Liver (tissue), 9 donors: Measurements from ENCODE around the gene PRM2. TPM values are rescaled to one million over a fixed set of nuclear protein-coding genes. Genes with fewer than 3 reads are reported as not detected.

Experiments used
- DNase-seq: peaks from one replicate; pipeline ENCODE4 v3.0.0-alpha.2; 2017; ENCODE audit warnings: low spot score
- H3K27ac ChIP-seq, 2 donors: one replicate each; pipeline ENCODE4 v1.7.0; 2013; ENCODE audit warnings: inconsistent platforms in 2 of 2, low read length in 2 of 2, control low read depth in 1 of 2, low read depth in 1 of 2, mild to moderate bottlenecking in 1 of 2
- H3K27me3 ChIP-seq, 4 donors: one replicate each; pipeline versions ENCODE4 v1.6.1 to v1.7.0; 2013; ENCODE audit warnings: low read length in 3 of 4, inconsistent platforms in 1 of 4, mild to moderate bottlenecking in 1 of 4, moderate library complexity in 1 of 4; ENCODE audit not compliant: control insufficient read depth in 4 of 4, insufficient read depth in 4 of 4
- H3K36me3 ChIP-seq, 4 donors: one replicate each; pipeline versions ENCODE4 v1.6.1 to v1.7.0; 2013; ENCODE audit warnings: low read length in 3 of 4, mild to moderate bottlenecking in 3 of 4, low read depth in 1 of 4, moderate library complexity in 1 of 4; ENCODE audit not compliant: control insufficient read depth in 4 of 4, insufficient read depth in 3 of 4
- H3K4me1 ChIP-seq, 4 donors: one replicate each; pipeline versions ENCODE4 v1.6.1 to v1.7.0; 2013; ENCODE audit warnings: low read length in 3 of 4, mild to moderate bottlenecking in 3 of 4, moderate library complexity in 1 of 4; ENCODE audit not compliant: control insufficient read depth in 4 of 4, insufficient read depth in 4 of 4
- H3K4me3 ChIP-seq, 3 donors: one replicate each; pipeline versions ENCODE4 v1.6.1 to v1.7.0; 2013; ENCODE audit warnings: low read length in 3 of 3, control low read depth in 1 of 3, low read depth in 1 of 3, mild to moderate bottlenecking in 1 of 3
- H3K9ac ChIP-seq, 2 donors: one replicate each; pipeline ENCODE4 v1.7.0; 2013; ENCODE audit warnings: low read length in 2 of 2, mild to moderate bottlenecking in 2 of 2, moderate library complexity in 2 of 2, control low read depth in 1 of 2, low read depth in 1 of 2
- H3K9me3 ChIP-seq, 4 donors: one replicate each; pipeline versions ENCODE4 v1.6.1 to v1.7.0; 2013; ENCODE audit warnings: low read length in 3 of 4; ENCODE audit not compliant: control insufficient read depth in 4 of 4
- EGR1 ChIP-seq, 2 donors: IDR thresholded peaks; 2 replicates each; pipeline ENCODE4 v1.6.1; 2016 to 2018; ENCODE audit warnings: antibody characterized with exemption in 2 of 2, low read depth in 2 of 2
- FOXA1 ChIP-seq: IDR thresholded peaks from 2 replicates; pipeline ENCODE4 v1.6.1; 2016; ENCODE audit warnings: antibody characterized with exemption
- FOXA2 ChIP-seq: IDR thresholded peaks from 2 replicates; pipeline ENCODE4 v1.6.1; 2016; ENCODE audit warnings: antibody characterized with exemption
- GABPA ChIP-seq, 2 donors: IDR thresholded peaks in 1 of 2; conservative IDR thresholded peaks in 1 of 2; 2 replicates each; pipeline ENCODE4 v1.6.1; 2016; ENCODE audit warnings: antibody characterized with exemption in 2 of 2, mild to moderate bottlenecking in 1 of 2, moderate library complexity in 1 of 2
- HNF4A ChIP-seq, 2 donors: conservative IDR thresholded peaks; 2 replicates each; pipeline ENCODE4 v1.6.1; 2016; ENCODE audit warnings: antibody characterized with exemption in 2 of 2, mild to moderate bottlenecking in 2 of 2
- HNF4G ChIP-seq: IDR thresholded peaks from 2 replicates; pipeline ENCODE4 v1.6.1; 2016; ENCODE audit warnings: antibody characterized with exemption
- JUND ChIP-seq, 2 donors: IDR thresholded peaks; 2 replicates each; pipeline ENCODE4 v1.6.1; 2016; ENCODE audit warnings: antibody characterized with exemption in 2 of 2
- NR2F2 ChIP-seq: IDR thresholded peaks from 2 replicates; pipeline ENCODE4 v1.6.1; 2016; ENCODE audit warnings: antibody characterized with exemption
- RAD21 ChIP-seq, 2 donors: IDR thresholded peaks; 2 replicates each; pipeline ENCODE4 v1.6.1; 2016; ENCODE audit warnings: antibody characterized with exemption in 2 of 2, mild to moderate bottlenecking in 2 of 2
- RXRA ChIP-seq, 2 donors: IDR thresholded peaks; 2 replicates each; pipeline ENCODE4 v1.6.1; 2017 to 2018; ENCODE audit warnings: antibody characterized with exemption in 2 of 2, mild to moderate bottlenecking in 1 of 2
- SP1 ChIP-seq: IDR thresholded peaks from 2 replicates; pipeline ENCODE4 v1.6.1; 2018; ENCODE audit warnings: antibody characterized with exemption, mild to moderate bottlenecking
- TAF1 ChIP-seq: conservative IDR thresholded peaks from 2 replicates; pipeline ENCODE4 v1.6.1; 2016; ENCODE audit warnings: antibody characterized with exemption, mild to moderate bottlenecking
- YY1 ChIP-seq: IDR thresholded peaks from 2 replicates; pipeline ENCODE4 v1.6.1; 2016; ENCODE audit warnings: antibody characterized with exemption, mild to moderate bottlenecking
- WGBS: extraction: QIAGEN DNeasy Blood & Tissue Kit; methylation state at CpG from one replicate; pipeline ENCODE4 v1.1.7; 2013; 5-methylcytosine and 5-hydroxymethylcytosine counted together
- polyA plus RNA-seq, 2 donors: library from polyadenylated mRNA; stranded (reverse) in 1 of 2; unstranded in 1 of 2; fragments of 200-250 nt in 1 of 2; fragments of >200 nt in 1 of 2; fragmentation: Nextera tagmentation in 1 of 2; extraction: Ambion mirVana in 1 of 2; gene quantifications; one replicate each; pipeline versions ENCODE4 v1.2.1 to v1.2.3, GENCODE V29; 2013 to 2015
- total RNA-seq, 2 donors: library from RNA; depleted of rRNA; stranded (reverse); fragments of >200 nt; gene quantifications; one replicate each; pipeline ENCODE4 v1.2.3, GENCODE V29; 2014
- TF ChIP-seq, protein P1 (sequence below): fragments of 150-350 bp; IDR thresholded peaks from 2 replicates; pipeline ENCODE4 v1.5.1; 2017; ENCODE audit warnings: improper control_type of control experiment, low read depth, low read length; ENCODE audit not compliant: missing input control
- TF ChIP-seq, protein P2 (sequence below): IDR thresholded peaks from 2 replicates; pipeline ENCODE4 v1.6.1; 2016; ENCODE audit warnings: antibody characterized with exemption
- TF ChIP-seq, protein P3 (sequence below): IDR thresholded peaks from 2 replicates; pipeline ENCODE4 v1.6.1; 2016; ENCODE audit warnings: antibody characterized with exemption, mild to moderate bottlenecking
- TF ChIP-seq, protein P4 (sequence below): IDR thresholded peaks from 2 replicates; pipeline ENCODE4 v1.6.1; 2016; ENCODE audit warnings: antibody characterized with exemption
- TF ChIP-seq, protein P5 (sequence below): IDR thresholded peaks from 2 replicates; pipeline ENCODE4 v1.6.1; 2016; ENCODE audit warnings: antibody characterized with exemption
- donor health status: healthy.
- donor health status: healthy.
- donor health status: healthy.
- donor health status: healthy.
- donor health status: healthy.

Gene PRM2
- total and polyA plus RNA-seq, 4 donors, result not detected

- H3K9me3 ChIP-seq, result no peaks in the 10 kb centered on the region
- H3K36me3 ChIP-seq, result no peaks in the 10 kb centered on the region
- TF ChIP-seq JUND (IDR thresholded peaks at IDR 0.05), result no peak
- no peak for TF ChIP-seq FOXA2
- no peak for TF ChIP-seq EGR1 (IDR thresholded peaks at IDR 0.05; ENCODE audit: low read depth in 2 of 2)
- TF ChIP-seq RXRA (IDR thresholded peaks at IDR 0.05), result no peak
- TF ChIP-seq FOXA1, result no peak
- TF ChIP-seq, protein P1, sequence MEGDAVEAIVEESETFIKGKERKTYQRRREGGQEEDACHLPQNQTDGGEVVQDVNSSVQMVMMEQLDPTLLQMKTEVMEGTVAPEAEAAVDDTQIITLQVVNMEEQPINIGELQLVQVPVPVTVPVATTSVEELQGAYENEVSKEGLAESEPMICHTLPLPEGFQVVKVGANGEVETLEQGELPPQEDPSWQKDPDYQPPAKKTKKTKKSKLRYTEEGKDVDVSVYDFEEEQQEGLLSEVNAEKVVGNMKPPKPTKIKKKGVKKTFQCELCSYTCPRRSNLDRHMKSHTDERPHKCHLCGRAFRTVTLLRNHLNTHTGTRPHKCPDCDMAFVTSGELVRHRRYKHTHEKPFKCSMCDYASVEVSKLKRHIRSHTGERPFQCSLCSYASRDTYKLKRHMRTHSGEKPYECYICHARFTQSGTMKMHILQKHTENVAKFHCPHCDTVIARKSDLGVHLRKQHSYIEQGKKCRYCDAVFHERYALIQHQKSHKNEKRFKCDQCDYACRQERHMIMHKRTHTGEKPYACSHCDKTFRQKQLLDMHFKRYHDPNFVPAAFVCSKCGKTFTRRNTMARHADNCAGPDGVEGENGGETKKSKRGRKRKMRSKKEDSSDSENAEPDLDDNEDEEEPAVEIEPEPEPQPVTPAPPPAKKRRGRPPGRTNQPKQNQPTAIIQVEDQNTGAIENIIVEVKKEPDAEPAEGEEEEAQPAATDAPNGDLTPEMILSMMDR, result no peak
- TF ChIP-seq, protein P2, sequence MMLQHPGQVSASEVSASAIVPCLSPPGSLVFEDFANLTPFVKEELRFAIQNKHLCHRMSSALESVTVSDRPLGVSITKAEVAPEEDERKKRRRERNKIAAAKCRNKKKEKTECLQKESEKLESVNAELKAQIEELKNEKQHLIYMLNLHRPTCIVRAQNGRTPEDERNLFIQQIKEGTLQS, result no peak
- no peak for TF ChIP-seq SP1
- TF ChIP-seq GABPA (IDR thresholded peaks at IDR 0.05 in 1 of 2, conservative IDR thresholded peaks at IDR 0.05 in 1 of 2), result no peak
- no peak for TF ChIP-seq YY1
- TF ChIP-seq, protein P3, sequence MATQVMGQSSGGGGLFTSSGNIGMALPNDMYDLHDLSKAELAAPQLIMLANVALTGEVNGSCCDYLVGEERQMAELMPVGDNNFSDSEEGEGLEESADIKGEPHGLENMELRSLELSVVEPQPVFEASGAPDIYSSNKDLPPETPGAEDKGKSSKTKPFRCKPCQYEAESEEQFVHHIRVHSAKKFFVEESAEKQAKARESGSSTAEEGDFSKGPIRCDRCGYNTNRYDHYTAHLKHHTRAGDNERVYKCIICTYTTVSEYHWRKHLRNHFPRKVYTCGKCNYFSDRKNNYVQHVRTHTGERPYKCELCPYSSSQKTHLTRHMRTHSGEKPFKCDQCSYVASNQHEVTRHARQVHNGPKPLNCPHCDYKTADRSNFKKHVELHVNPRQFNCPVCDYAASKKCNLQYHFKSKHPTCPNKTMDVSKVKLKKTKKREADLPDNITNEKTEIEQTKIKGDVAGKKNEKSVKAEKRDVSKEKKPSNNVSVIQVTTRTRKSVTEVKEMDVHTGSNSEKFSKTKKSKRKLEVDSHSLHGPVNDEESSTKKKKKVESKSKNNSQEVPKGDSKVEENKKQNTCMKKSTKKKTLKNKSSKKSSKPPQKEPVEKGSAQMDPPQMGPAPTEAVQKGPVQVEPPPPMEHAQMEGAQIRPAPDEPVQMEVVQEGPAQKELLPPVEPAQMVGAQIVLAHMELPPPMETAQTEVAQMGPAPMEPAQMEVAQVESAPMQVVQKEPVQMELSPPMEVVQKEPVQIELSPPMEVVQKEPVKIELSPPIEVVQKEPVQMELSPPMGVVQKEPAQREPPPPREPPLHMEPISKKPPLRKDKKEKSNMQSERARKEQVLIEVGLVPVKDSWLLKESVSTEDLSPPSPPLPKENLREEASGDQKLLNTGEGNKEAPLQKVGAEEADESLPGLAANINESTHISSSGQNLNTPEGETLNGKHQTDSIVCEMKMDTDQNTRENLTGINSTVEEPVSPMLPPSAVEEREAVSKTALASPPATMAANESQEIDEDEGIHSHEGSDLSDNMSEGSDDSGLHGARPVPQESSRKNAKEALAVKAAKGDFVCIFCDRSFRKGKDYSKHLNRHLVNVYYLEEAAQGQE, result no peak
- TF ChIP-seq HNF4G, result no peak
- no peak for TF ChIP-seq TAF1
- no peak for TF ChIP-seq NR2F2
- TF ChIP-seq, protein P4, sequence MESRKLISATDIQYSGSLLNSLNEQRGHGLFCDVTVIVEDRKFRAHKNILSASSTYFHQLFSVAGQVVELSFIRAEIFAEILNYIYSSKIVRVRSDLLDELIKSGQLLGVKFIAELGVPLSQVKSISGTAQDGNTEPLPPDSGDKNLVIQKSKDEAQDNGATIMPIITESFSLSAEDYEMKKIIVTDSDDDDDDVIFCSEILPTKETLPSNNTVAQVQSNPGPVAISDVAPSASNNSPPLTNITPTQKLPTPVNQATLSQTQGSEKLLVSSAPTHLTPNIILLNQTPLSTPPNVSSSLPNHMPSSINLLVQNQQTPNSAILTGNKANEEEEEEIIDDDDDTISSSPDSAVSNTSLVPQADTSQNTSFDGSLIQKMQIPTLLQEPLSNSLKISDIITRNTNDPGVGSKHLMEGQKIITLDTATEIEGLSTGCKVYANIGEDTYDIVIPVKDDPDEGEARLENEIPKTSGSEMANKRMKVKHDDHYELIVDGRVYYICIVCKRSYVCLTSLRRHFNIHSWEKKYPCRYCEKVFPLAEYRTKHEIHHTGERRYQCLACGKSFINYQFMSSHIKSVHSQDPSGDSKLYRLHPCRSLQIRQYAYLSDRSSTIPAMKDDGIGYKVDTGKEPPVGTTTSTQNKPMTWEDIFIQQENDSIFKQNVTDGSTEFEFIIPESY, result no peak
- TF ChIP-seq, protein P5, sequence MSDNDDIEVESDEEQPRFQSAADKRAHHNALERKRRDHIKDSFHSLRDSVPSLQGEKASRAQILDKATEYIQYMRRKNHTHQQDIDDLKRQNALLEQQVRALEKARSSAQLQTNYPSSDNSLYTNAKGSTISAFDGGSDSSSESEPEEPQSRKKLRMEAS, result no peak
- no peak for TF ChIP-seq HNF4A (conservative IDR thresholded peaks at IDR 0.05)
- TF ChIP-seq RAD21 (IDR thresholded peaks at IDR 0.05), result no peak
- no peak for DNase-seq
- H3K4me1 ChIP-seq, result no peaks in the 10 kb centered on the region
- no peak overlapping the region for H3K4me3 ChIP-seq
- H3K27me3 ChIP-seq, result no peaks in the 10 kb centered on the region
- H3K27ac ChIP-seq, result no peak overlapping the region
- H3K9ac ChIP-seq, result no peak overlapping the region
- 95% methylated on average over 7 of the region's 7 CpGs for WGBS
Measured at GRCh38 chr16:11265124-11265523, 11.2 kb downstream of the PRM2 start.
